ENCODE measurements around the gene VSTM4. TPM values are rescaled to one million over a fixed set of nuclear protein-coding genes. Genes with fewer than 3 reads are reported as not detected.

VSTM4 gene
- total RNA-seq, 1 experiment from 2014 or later = 0.07 TPM

DNA sequence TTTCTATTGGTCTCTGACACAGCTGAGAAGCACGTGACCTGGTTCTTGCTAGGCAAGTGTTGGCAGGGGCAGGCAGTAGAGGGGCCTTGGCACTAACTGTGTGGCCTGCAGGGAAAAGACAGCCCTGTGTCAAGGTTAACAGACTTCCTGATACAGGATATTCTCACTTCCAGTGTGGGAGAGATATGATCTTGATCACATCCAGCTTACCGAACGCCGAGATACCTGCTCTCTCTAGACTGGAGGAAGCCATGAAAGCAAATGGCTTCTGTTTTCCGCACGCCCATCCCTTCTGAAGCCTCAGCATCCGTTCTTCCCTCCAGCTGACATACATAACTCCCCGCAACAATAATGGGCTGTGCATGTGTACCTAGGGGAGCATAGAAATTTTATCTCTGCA is 79.4 kb downstream of the VSTM4 start (continued):
- TF ChIP-seq ZFX (IDR thresholded peaks at IDR 0.05) (no peak), CEBPB (IDR thresholded peaks at IDR 0.05; ENCODE audit: low read depth) (no peak), MAX (IDR thresholded peaks at IDR 0.05) (no peak), RAD21 (IDR thresholded peaks at IDR 0.05; ENCODE audit: low read depth) (no peak), CBX3 (IDR thresholded peaks at IDR 0.05; ENCODE audit: low read depth) (no peak)

GRCh38 chr10:49034925-49035324 is 80.4 kb downstream of the VSTM4 start:
- POLR2A ChIA-PET = no interaction called here
- Histone ChIP-seq H3K4me2 (ENCODE audit: low read length) (no peak overlapping the region), H3K4me1 (ENCODE audit: control insufficient read depth in 1 of 2, insufficient read depth in 2 of 2, low read length in 2 of 2) (peaks cover 0 to 8% of the 10 kb centered on the region in 2 experiments; a peak in 2 of 4 replicates), H3K27me3 (ENCODE audit: insufficient read depth, low read length) (peaks cover 5% of the 10 kb centered on the region), H2AFZ (ENCODE audit: low read depth, low read length, poor library complexity, severe bottlenecking) (no peak overlapping the region), H3K79me2 (ENCODE audit: insufficient read depth, low read length) (no peaks in the 10 kb centered on the region), H3K36me3 (ENCODE audit: control insufficient read depth in 1 of 2, insufficient read depth in 2 of 2, low read length in 2 of 2) (no peaks in the 10 kb centered on the region), H3K9ac (ENCODE audit: low read length) (no peak overlapping the region), H3K4me3 (replicated peaks in 1 of 2; ENCODE audit: low read depth in 1 of 2, low read length in 2 of 2) (no peak overlapping the region), H3K9me3 (ENCODE audit: control insufficient read depth in 1 of 2, insufficient read depth in 1 of 2, low read depth in 1 of 2, low read length in 2 of 2) (no peaks in the 10 kb centered on the region), H3K9me2 (ENCODE audit: insufficient read depth) (no peaks in the 10 kb centered on the region), H4K20me1 (ENCODE audit: insufficient read depth) (no peaks in the 10 kb centered on the region), H3K27ac (ENCODE audit: low read depth, low read length) (no peak overlapping the region)
- BruUV-seq (replicated peaks) = no TSS peak
- DNase-seq (ENCODE audit: low read depth, low spot score) = no peak
- TF ChIP-seq CTCF (IDR thresholded peaks at IDR 0.05 in 2 of 3, conservative IDR thresholded peaks at IDR 0.05 in 1 of 3; ENCODE audit: borderline replicate concordance in 1 of 3, insufficient read depth in 1 of 3, low read depth in 2 of 3, low read length in 2 of 3) = no peak
- no peak for TF ChIP-seq SP1 (IDR thresholded peaks at IDR 0.05; ENCODE audit: low read depth)
- no peak for TF ChIP-seq MAX (IDR thresholded peaks at IDR 0.05)
- TF ChIP-seq, protein P1, sequence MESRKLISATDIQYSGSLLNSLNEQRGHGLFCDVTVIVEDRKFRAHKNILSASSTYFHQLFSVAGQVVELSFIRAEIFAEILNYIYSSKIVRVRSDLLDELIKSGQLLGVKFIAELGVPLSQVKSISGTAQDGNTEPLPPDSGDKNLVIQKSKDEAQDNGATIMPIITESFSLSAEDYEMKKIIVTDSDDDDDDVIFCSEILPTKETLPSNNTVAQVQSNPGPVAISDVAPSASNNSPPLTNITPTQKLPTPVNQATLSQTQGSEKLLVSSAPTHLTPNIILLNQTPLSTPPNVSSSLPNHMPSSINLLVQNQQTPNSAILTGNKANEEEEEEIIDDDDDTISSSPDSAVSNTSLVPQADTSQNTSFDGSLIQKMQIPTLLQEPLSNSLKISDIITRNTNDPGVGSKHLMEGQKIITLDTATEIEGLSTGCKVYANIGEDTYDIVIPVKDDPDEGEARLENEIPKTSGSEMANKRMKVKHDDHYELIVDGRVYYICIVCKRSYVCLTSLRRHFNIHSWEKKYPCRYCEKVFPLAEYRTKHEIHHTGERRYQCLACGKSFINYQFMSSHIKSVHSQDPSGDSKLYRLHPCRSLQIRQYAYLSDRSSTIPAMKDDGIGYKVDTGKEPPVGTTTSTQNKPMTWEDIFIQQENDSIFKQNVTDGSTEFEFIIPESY (IDR thresholded peaks at IDR 0.05; ENCODE audit: extremely low read depth, insufficient replicate concordance, low read length) = no peak
- TF ChIP-seq EGR1 (IDR thresholded peaks at IDR 0.05; ENCODE audit: low read depth) = no peak
- no peak for TF ChIP-seq SIN3A (IDR thresholded peaks at IDR 0.05; ENCODE audit: low read depth)
- TF ChIP-seq SRF (IDR thresholded peaks at IDR 0.05; ENCODE audit: low read depth) = no peak
- TF ChIP-seq RAD21 (IDR thresholded peaks at IDR 0.05; ENCODE audit: low read depth) = no peak
- TF ChIP-seq POLR2A (IDR thresholded peaks at IDR 0.05; ENCODE audit: borderline replicate concordance, extremely low read depth, insufficient read depth, insufficient read length) = no peak
- TF ChIP-seq JUND (IDR thresholded peaks at IDR 0.05) = no peak
- no peak for TF ChIP-seq ZFX (IDR thresholded peaks at IDR 0.05)
- TF ChIP-seq CEBPB (IDR thresholded peaks at IDR 0.05; ENCODE audit: low read depth) = no peak
- no peak for TF ChIP-seq TCF7L2 (IDR thresholded peaks at IDR 0.05; ENCODE audit: borderline replicate concordance, extremely low read depth, insufficient read depth, insufficient read length)
- CTCF ChIA-PET = no interaction called here
- intact Hi-C loops (cut with micrococcal nuclease) = no loop called here
- RAD21 ChIA-PET (ENCODE audit: low non-redundant PET in 1 of 2, low total read pairs in 2 of 2, uncharacterized antibody in 2 of 2, unreplicated experiment in 2 of 2) = no interaction called here
- no peak for ATAC-seq
